AG04450 (cell line): ENCODE results near the gene PNISR. TPM values are rescaled to one million over a fixed set of nuclear protein-coding genes. Genes with fewer than 3 reads are reported as not detected.

Experiments used
- CTCF ChIA-PET: fragments of 300-600, 350-600 bp; formaldehyde crosslinking; extraction: SDS; loops from one replicate; lab custom pipeline; 2022; ENCODE audit warnings: antibody characterized with exemption, inconsistent platforms; lab: Charles Lee
- POLR2A ChIA-PET: fragments of 350-600 bp; formaldehyde crosslinking; extraction: SDS; loops from one replicate; lab custom pipeline; 2021; ENCODE audit warnings: antibody characterized with exemption, inconsistent platforms; lab: Yijun Ruan, JAX
- DNase-seq: peaks from one replicate; pipeline ENCODE4 v3.0.0-alpha.2; 2011; ENCODE audit warnings: low read depth, low spot score
- H3K27ac ChIP-seq: one replicate; pipeline ENCODE4 v1.5.1; 2012; ENCODE audit warnings: low read depth, low read length, control low read depth
- H3K27me3 ChIP-seq: one replicate; pipeline ENCODE4 v1.6.0; 2012; ENCODE audit warnings: low read length; ENCODE audit not compliant: control insufficient read depth, insufficient read depth
- H3K4me3 ChIP-seq: 2 replicates; pipeline ENCODE4 v1.5.1; 2011; ENCODE audit warnings: mild to moderate bottlenecking, low read depth, low read length, control low read depth
- H3K9me3 ChIP-seq: 2 replicates; pipeline ENCODE4 v1.5.1; 2012; ENCODE audit warnings: low read length; ENCODE audit not compliant: control insufficient read depth, insufficient read depth
- CTCF ChIP-seq: IDR thresholded peaks from 2 replicates; pipeline ENCODE4 v1.5.1; 2011; ENCODE audit warnings: low read depth, low read length, control low read depth, inconsistent platforms
- polyA plus RNA-seq: library from polyadenylated mRNA; depleted of rRNA; stranded (reverse); fragments of >200 nt; gene quantifications from 2 replicates; pipeline ENCODE4 v1.2.3, GENCODE V29; 2011

The PNISR gene
- polyA plus RNA-seq, 1 experiment = 53.6 TPM

GRCh38 chr6:99427988-99428387 is 2.9 kb upstream of the PNISR start:
- H3K27ac ChIP-seq = no peak overlapping the region
- POLR2A ChIA-PET = interaction anchor here (1.0 kb wide), 1 partner anchor 34 kb away, joined by 9 read pairs; the partner anchor contains the start of gene COQ3
- TF ChIP-seq CTCF = no peak
- no peaks in the 10 kb centered on the region for H3K9me3 ChIP-seq
- H3K27me3 ChIP-seq = no peaks in the 10 kb centered on the region
- no peak for DNase-seq
- H3K4me3 ChIP-seq = no peak overlapping the region
- CTCF ChIA-PET = interaction anchor here (0.7 to 1.6 kb wide), 3 partner anchors 40 to 98 kb away, joined by 3 to 4 read pairs (median 3); no protein-coding TSS in a partner anchor

GRCh38 chr6:99426451-99426757 is 1.3 kb upstream of the PNISR start:
- CTCF ChIA-PET = interaction anchor here (0.7 to 3.1 kb wide), 15 partner anchors 8 to 145 kb away, joined by 3 to 28 read pairs (median 4); no protein-coding TSS in a partner anchor
- POLR2A ChIA-PET = interaction anchor here (0.9 to 2.9 kb wide), 2 partner anchors 33 to 142 kb away, joined by 3 to 28 read pairs; partner anchors contain the start of genes CCNC and COQ3
- no peak overlapping the region for H3K27ac ChIP-seq
- peak overlapping the region; percentile 93 for H3K4me3 ChIP-seq
- DNase-seq = no peak
- H3K27me3 ChIP-seq = no peaks in the 10 kb centered on the region
- TF ChIP-seq CTCF = no peak
- H3K9me3 ChIP-seq = no peaks in the 10 kb centered on the region

GRCh38 chr6:99425647-99426450 is 741 bp upstream of the PNISR start:
- CTCF ChIA-PET = interaction anchor here (0.7 to 3.1 kb wide), 15 partner anchors 8 to 144 kb away, joined by 3 to 28 read pairs (median 4); no protein-coding TSS in a partner anchor
- Histone ChIP-seq H3K4me3 (peak overlapping the region; percentile 93), H3K27me3 (no peaks in the 10 kb centered on the region), H3K9me3 (no peaks in the 10 kb centered on the region), H3K27ac (peak overlapping the region; percentile 99)
- TF ChIP-seq CTCF = peak; percentile 66
- DNase-seq = peak; percentile 49
- POLR2A ChIA-PET = interaction anchor here (0.6 to 2.9 kb wide), 7 partner anchors 12 to 736 kb away, joined by 3 to 28 read pairs (median 3); partner anchors contain the start of genes CCNC and COQ3

- no peaks in the 10 kb centered on the region for H3K9me3 ChIP-seq
- CTCF ChIA-PET = interaction anchor here (0.7 to 3.4 kb wide), 5 partner anchors 9 to 94 kb away, joined by 5 to 28 read pairs (median 8); partner anchors contain the start of gene COQ3
- H3K4me3 ChIP-seq = peak overlapping the region; percentile 93
- H3K27ac ChIP-seq = no peak overlapping the region
- no peaks in the 10 kb centered on the region for H3K27me3 ChIP-seq
- DNase-seq = no peak
- no peak for TF ChIP-seq CTCF
- POLR2A ChIA-PET = interaction anchor here (0.8 to 2.9 kb wide), 4 partner anchors 9 to 144 kb away, joined by 3 to 28 read pairs (median 6); partner anchors contain the start of genes CCNC, COQ3 and FAXC
Observed at GRCh38 chr6:99424022-99424421, 1.1 kb downstream of the PNISR start.
